WTC11 (cell line): Measurements from ENCODE around the gene LUC7L.

Experiments
- ATF3 ChIP-seq: sonication (generic); formaldehyde crosslinking; conservative IDR thresholded peaks from 2 replicates; pipeline ENCODE4 v1.8.1; 2022; ENCODE audit warnings: mild to moderate bottlenecking, missing genetic modification reagents
- CDX4 ChIP-seq: fragments of 250-450 bp; sonication (Bioruptor Pico); IDR thresholded peaks from 2 replicates; pipeline ENCODE4 v1.9.0; 2021; ENCODE audit warnings: moderate library complexity, mild to moderate bottlenecking, inconsistent platforms, borderline replicate concordance
- E2F1 ChIP-seq: sonication (generic); formaldehyde crosslinking; IDR thresholded peaks from 2 replicates; pipeline ENCODE4 v1.8.0; 2022; ENCODE audit warnings: mild to moderate bottlenecking, missing genetic modification reagents

GRCh38 chr16:188674-189073 lies 40.6 kb downstream of the LUC7L start:
- TF ChIP-seq E2F1 (no peak), CDX4 (CRISPR knock-in tag) (no peak), ATF3 (CRISPR knock-in tag) (no peak)
